A673 (cell line): ENCODE data around the gene PRKCB.

Source experiments
- CTCF ChIP-seq: fragments of 300-800, 200-600 bp; sonication (generic); conservative IDR thresholded peaks from 2 replicates; pipeline ENCODE4 v1.5.1; 2017; ENCODE audit warnings: low read depth, mild to moderate bottlenecking, antibody characterized with exemption, low read length, moderate library complexity, mixed read lengths
- EZH2 ChIP-seq: fragments of 200-600 bp; sonication (generic); IDR thresholded peaks from 2 replicates; pipeline ENCODE4 v1.6.1; 2017; ENCODE audit warnings: borderline replicate concordance, low read depth, mild to moderate bottlenecking, mixed read lengths, antibody characterized with exemption, low read length; ENCODE audit not compliant: poor library complexity, severe bottlenecking

DNA sequence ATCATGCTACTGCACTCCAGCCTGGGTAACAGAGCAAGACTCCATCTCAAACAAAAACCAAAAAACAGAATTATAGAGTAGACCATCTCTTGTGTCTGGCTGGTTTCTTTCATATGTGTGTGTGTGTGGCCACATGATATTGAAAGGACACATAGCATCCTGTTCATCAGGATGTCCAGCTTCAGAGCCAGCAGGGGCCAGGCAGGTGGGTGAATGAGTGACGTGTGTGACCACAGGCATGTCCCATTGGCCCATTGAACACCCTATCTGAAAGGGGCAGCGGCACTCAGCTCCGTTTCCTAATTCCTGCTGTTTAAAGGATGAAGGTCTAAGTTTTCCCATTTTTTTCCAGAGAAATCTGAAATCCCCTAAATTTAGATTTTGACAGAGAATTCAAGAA lies 174.2 kb downstream of the PRKCB start:
- no peak for TF ChIP-seq CTCF
- TF ChIP-seq EZH2 = no peak
